Coronary artery (tissue), 2 donors: Measurements from ENCODE around the gene GUCD1.

Experiments used
- DNase-seq: peaks from one replicate; pipeline ENCODE4 v3.0.0-alpha.2; 2017; ENCODE audit warnings: low spot score
- H3K27ac ChIP-seq, 2 donors: fragments of 200-600 bp; sonication (generic); one replicate each; pipeline ENCODE4 v1.5.1; 2016 to 2019
- H3K4me3 ChIP-seq: fragments of 200-600 bp; sonication (generic); 2 replicates; pipeline ENCODE4 v1.5.1; 2016; ENCODE audit warnings: mild to moderate bottlenecking, moderate library complexity
- TF ChIP-seq, protein P1 (sequence below): fragments of 200-600 bp; sonication (generic); IDR thresholded peaks from one replicate; pipeline ENCODE4 v1.5.1; 2019; ENCODE audit warnings: antibody characterized with exemption

The GUCD1 gene

DNA sequence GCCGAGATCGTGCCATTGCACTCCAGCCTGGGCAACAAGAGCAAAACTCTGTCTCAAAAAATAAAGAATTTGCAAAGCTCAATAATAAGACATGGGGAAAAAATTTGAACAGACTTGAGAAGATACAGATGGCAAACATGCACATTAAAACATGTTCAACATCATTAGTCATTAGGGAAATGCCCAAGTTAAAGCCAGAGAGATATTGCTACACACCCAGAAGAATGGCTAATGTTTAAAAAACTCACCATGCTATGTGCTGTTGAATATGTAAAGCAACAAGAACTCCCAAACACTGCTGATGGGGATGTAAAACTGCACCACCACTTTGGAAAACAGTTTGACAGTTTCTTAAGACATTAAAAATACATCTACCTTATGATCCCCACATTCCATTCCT lies 25.3 kb upstream of the GUCD1 start:
- Histone ChIP-seq H3K4me3 (no peak overlapping the region), H3K27ac (no peak overlapping the region)
- no peak for DNase-seq
- TF ChIP-seq, protein P1, sequence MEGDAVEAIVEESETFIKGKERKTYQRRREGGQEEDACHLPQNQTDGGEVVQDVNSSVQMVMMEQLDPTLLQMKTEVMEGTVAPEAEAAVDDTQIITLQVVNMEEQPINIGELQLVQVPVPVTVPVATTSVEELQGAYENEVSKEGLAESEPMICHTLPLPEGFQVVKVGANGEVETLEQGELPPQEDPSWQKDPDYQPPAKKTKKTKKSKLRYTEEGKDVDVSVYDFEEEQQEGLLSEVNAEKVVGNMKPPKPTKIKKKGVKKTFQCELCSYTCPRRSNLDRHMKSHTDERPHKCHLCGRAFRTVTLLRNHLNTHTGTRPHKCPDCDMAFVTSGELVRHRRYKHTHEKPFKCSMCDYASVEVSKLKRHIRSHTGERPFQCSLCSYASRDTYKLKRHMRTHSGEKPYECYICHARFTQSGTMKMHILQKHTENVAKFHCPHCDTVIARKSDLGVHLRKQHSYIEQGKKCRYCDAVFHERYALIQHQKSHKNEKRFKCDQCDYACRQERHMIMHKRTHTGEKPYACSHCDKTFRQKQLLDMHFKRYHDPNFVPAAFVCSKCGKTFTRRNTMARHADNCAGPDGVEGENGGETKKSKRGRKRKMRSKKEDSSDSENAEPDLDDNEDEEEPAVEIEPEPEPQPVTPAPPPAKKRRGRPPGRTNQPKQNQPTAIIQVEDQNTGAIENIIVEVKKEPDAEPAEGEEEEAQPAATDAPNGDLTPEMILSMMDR: no peak

DNA sequence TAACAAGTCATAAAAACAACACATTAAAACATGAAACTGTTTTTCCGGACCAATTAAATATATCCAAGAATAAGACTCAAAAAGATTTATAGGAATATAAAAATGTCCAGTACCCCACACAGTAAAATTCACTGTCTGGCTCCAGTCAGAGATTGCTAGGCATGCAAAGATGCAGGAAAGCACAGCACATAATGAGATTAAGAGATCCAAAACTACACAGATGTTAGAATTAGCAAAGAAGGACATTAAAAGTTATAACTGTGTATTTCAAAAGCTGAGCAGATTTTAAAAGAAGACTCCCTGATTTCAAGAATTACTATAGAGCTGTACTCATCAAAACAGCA lies 24.3 kb upstream of the GUCD1 start:
- TF ChIP-seq, protein P1: no peak
- H3K4me3 ChIP-seq: no peak overlapping the region
- H3K27ac ChIP-seq: no peak overlapping the region
- DNase-seq: no peak

DNA sequence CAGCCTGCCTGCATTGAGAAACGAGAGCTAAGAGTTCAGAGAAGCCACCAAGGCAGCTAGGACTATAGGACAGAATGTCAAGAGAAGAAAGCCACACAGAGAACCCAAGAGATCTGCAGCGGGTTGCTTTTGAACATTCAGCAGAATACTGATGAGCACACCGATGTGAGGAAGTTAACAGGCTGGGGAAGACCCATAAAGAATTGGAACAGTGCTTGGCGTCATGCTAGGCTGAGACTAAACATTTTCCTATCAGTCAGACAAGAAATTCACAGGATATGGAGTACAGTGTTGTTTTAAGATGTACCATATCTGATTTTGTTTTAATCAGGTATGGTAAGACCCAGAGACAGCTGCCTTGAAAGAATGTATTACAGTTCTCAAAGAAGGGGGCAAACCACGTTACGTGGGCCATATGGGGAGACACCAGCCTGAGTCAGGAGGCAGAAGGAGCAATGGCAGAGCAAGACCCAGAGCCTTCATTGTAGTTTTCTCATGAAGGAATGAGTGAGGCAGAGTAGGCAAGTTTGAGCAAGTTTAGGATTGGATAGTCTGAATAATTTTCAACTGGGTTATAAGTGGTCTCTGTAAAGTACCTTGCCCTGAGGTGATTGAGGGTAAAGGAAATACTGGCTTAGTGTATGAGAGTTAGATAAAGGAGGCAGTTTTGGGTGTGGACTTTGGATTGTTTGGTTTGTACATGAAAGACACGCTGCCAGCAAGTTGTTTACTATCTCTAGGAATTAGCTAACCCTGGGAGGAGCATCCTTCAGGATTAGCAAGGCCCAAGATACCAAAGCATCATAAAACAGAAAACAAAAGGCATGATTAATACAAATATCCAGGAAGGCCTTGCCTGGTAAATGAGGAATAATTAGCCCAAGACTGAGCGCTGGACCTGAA lies 23.7 kb upstream of the GUCD1 start:
- DNase-seq: no peak
- no peak overlapping the region for H3K4me3 ChIP-seq
- TF ChIP-seq, protein P1: no peak
- peak overlapping the region in 1 of 2 donors; percentile 17 for H3K27ac ChIP-seq

DNA sequence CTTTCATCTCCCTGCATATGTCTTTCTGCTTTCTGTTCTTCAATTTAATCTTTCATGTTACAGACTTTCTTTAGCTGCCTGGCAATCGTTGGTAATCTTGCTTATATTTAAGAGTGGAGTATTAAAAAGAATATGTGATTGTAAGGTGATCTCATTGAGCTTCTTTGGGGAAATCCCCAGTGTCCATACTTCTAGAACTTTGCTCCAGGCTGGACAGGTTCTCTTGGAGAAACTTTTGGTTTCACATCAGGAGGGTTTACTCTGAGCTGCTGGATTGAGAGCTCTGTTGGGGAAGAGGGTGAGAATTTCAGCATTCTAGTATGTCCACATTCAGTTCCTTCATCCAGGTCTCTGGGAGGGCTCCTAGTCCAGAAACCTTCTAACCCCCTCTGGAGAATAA lies 21.8 kb upstream of the GUCD1 start:
- no peak for DNase-seq
- Histone ChIP-seq H3K4me3 (no peak overlapping the region), H3K27ac (no peak overlapping the region)
- TF ChIP-seq, protein P1: no peak

DNA sequence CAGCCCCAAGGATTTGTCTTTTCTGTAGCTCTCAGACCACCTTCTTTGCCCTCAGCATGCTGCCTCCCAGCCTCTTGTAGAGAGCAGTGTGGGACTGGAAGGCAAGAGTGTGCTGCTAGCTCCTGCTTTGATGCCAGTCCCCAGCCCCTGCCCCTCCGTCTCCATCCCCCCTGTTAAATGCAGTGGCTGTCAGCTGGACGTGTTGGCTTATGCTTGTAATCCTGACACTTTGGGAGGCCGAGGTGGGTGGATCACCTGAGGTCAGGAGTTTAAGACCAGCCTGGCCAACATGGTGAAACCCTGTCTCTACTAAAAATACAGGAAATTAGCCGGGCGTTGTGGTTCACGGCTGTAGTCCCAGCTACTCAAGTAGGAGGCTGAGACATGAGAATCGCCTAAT lies 16.3 kb upstream of the GUCD1 start:
- TF ChIP-seq, protein P1: no peak
- no peak for DNase-seq
- no peak overlapping the region for H3K27ac ChIP-seq
- H3K4me3 ChIP-seq: no peak overlapping the region

DNA sequence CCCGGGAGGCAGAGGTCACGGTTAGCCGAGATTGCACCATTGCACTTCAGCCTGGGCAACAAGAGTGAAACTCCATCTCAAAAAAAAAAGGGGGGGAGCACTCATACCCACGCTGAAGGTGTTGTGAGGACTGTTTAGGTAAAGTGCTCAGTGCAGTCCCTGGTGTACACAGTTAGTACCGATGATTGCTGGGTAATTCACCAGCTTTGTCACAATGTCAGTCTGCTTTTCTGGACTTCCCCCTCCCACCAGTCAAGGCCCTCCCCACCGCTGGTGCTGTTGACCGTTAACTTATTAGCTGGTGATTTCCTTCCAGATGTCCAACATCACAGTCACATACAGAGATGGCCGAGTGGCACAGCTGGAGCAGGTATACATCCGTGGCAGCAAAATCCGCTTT lies 12.7 kb upstream of the GUCD1 start:
- no peak overlapping the region for H3K27ac ChIP-seq
- TF ChIP-seq, protein P1: no peak
- H3K4me3 ChIP-seq: no peak overlapping the region
- DNase-seq: no peak

DNA sequence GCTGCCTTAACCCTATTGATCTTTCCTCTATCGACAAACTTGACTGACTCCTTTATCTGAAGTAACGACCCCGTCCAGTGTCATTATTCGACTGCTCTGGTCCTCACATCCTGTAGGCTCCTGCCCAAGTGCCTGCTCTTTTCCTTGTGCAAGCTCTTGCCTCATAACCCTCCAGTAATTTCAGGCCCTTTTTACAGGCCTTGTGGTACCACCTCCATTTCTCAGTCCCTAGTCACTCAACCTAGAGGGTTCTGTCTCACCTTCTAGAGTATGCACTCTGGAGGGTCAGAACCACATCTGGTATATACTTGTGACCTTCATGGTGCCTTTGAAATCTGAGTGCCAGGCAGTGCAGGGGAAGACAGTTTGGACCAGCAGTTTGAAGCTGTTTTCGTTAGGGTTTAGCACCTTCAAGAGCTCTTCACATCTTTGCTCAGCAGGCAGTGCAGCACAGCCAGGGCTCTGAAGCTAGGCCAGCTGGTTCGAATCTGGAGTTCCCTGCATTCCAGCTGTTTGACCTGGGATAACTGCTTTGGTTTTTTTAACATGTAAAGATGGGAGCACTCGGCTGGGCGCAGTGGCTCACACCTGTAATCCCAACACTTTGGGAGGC lies 12.1 kb upstream of the GUCD1 start:
- Histone ChIP-seq H3K4me3 (no peak overlapping the region), H3K27ac (no peak overlapping the region)
- TF ChIP-seq, protein P1: no peak
- no peak for DNase-seq
